BJ (cell line): ENCODE data around the gene ASB16. TPM values are rescaled to one million over a fixed set of nuclear protein-coding genes. Genes with fewer than 3 reads are reported as not detected.

Source experiments
- CTCF ChIA-PET: fragments of 350-600 bp; formaldehyde crosslinking; extraction: SDS; loops from one replicate; lab custom pipeline; 2021; ENCODE audit warnings: antibody characterized with exemption, inconsistent platforms; lab: Yijun Ruan, JAX
- POLR2A ChIA-PET: fragments of 300-600 bp; sonication (Branson Sonifier 250); formaldehyde crosslinking; extraction: SDS; loops from one replicate; lab custom pipeline; 2021; ENCODE audit warnings: antibody characterized with exemption; lab: Charles Lee
- DNase-seq: peaks from one replicate; pipeline ENCODE4 v3.0.0-alpha.2; 2011; ENCODE audit warnings: low read depth
- H3K27me3 ChIP-seq: 2 replicates; pipeline ENCODE4 v1.6.0; 2011; ENCODE audit warnings: low read length; ENCODE audit not compliant: control insufficient read depth, insufficient read depth
- H3K36me3 ChIP-seq: 2 replicates; pipeline ENCODE4 v1.5.1; 2011; ENCODE audit warnings: low read length; ENCODE audit not compliant: control insufficient read depth, insufficient read depth
- H3K4me3 ChIP-seq: 2 replicates; pipeline ENCODE4 v1.5.1; 2011; ENCODE audit warnings: low read depth, mild to moderate bottlenecking, control low read depth, low read length
- polyA plus RNA-seq: library from polyadenylated mRNA; depleted of rRNA; stranded (reverse); fragments of >200 nt; gene quantifications from 2 replicates; pipeline ENCODE4 v1.2.3, GENCODE V29; 2011
- TF ChIP-seq, protein P1 (sequence below): IDR thresholded peaks from 2 replicates; pipeline ENCODE4 v1.5.1; 2011; ENCODE audit warnings: low read depth, mild to moderate bottlenecking, control low read depth, inconsistent platforms, low read length, moderate library complexity; ENCODE audit not compliant: insufficient read depth

Gene ASB16
- polyA plus RNA-seq, 1 experiment, result not detected

GRCh38 chr17:44202756-44203155 lies 32.3 kb downstream of the ASB16 start:
- DNase-seq, result no peak
- Histone ChIP-seq H3K4me3 (no peak overlapping the region), H3K36me3 (peaks cover 8% of the 10 kb centered on the region), H3K27me3 (no peaks in the 10 kb centered on the region)
- ChIA-PET POLR2A (no interaction called here), CTCF (interaction anchor here (0.8 to 2.6 kb wide), 5 partner anchors 8 to 145 kb away, joined by 3 to 18 read pairs (median 4); no protein-coding TSS in a partner anchor)
- TF ChIP-seq, protein P1, sequence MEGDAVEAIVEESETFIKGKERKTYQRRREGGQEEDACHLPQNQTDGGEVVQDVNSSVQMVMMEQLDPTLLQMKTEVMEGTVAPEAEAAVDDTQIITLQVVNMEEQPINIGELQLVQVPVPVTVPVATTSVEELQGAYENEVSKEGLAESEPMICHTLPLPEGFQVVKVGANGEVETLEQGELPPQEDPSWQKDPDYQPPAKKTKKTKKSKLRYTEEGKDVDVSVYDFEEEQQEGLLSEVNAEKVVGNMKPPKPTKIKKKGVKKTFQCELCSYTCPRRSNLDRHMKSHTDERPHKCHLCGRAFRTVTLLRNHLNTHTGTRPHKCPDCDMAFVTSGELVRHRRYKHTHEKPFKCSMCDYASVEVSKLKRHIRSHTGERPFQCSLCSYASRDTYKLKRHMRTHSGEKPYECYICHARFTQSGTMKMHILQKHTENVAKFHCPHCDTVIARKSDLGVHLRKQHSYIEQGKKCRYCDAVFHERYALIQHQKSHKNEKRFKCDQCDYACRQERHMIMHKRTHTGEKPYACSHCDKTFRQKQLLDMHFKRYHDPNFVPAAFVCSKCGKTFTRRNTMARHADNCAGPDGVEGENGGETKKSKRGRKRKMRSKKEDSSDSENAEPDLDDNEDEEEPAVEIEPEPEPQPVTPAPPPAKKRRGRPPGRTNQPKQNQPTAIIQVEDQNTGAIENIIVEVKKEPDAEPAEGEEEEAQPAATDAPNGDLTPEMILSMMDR, result no peak

DNA sequence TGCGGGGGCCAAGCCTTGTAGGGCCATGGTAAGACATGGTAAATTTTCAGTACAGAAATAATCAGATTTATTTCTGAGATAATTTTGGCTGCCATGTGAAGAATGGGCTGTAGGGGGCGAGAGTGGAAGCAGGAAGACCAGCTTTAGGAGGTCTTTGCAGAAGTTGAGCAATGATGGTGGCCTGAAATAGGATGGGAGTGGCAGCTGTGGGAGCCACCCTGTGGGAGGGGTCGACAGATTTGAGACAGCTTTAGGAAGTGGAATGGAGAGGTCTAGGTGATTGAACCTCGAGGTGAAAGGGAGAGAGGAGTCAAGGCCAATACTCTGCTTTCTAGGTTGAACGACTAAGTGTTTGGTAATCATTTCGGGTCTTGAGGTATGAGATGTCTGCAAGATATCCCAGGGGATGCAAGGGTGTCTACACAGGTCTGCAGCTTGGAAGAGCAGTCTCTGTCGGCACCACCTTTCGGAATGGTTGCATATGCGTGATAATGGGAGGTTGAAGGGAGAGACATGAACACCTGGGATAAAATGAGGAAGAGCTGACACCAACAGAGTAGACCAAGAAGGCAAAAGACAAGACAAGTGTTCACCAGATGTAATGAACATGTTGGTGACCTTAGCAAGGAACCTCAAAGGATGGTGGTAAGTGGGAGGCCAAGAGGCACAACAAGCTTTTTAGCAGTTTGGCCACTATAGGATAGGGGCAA lies 33.4 kb downstream of the ASB16 start:
- TF ChIP-seq, protein P1, result peak; percentile 74
- no peak for DNase-seq
- Histone ChIP-seq H3K36me3 (peaks cover 12% of the 10 kb centered on the region), H3K4me3 (no peak overlapping the region), H3K27me3 (no peaks in the 10 kb centered on the region)
- CTCF ChIA-PET, result interaction anchor here (0.6 to 2.0 kb wide), 14 partner anchors 9 to 319 kb away, joined by 3 to 9 read pairs (median 4); partner anchors contain the start of genes GRN and HDAC5
- POLR2A ChIA-PET, result no interaction called here

- TF ChIP-seq, protein P1, result no peak
- Histone ChIP-seq H3K27me3 (no peaks in the 10 kb centered on the region), H3K4me3 (no peak overlapping the region), H3K36me3 (peaks cover 17% of the 10 kb centered on the region)
- ChIA-PET CTCF (interaction anchor here (0.6 to 2.0 kb wide), 11 partner anchors 9 to 146 kb away, joined by 3 to 9 read pairs (median 4); partner anchors contain the start of genes GRN and HDAC5), POLR2A (no interaction called here)
- no peak for DNase-seq
These were observed 34.0 kb downstream of the ASB16 start for GRCh38 chr17:44204441-44204882.

DNA sequence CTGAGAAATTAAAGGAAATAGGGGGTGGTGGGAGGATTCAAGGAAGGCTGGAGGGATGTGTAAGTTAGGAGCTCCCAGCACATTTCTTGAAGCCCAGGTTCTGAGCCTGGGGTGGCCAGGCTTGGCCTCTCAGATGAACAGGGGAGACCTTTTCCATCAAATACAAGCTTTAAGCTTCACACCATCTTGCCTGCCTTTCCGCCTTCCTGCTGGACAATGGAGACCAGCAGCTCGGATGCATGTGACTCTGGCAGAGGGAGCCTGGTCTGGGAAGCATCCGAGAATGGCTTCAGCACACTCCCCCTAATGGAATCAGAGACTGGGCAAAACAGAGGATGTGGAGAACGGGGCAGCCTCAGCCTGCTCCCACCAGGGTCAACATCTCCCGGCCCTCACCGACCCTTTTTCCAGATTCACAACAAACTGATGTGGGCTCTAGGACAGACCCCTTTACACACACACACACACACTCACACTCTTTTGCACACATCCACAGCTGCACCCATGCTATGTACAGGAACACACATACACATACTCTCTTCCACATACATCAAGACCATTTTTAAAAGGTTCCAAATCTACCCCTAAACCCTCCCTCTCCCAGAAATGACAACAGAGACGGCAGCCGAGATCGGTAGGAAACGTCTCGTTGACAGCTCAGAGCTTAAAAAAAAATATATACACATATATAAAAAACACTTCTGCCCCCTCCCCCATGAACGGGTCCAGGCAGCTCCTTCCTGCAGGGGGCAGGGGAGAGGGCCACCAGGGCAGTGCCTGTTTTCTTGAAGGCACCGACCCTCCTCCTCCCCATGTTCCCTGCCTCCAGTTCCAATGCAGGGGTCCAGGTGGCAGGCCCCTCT lies 35.7 kb downstream of the ASB16 start:
- peaks cover 30% of the 10 kb centered on the region for H3K36me3 ChIP-seq
- CTCF ChIA-PET, result interaction anchor here (0.7 to 2.9 kb wide), 7 partner anchors 9 to 139 kb away, joined by 3 to 11 read pairs (median 4); partner anchors contain the start of gene GRN
- H3K27me3 ChIP-seq, result no peaks in the 10 kb centered on the region
- TF ChIP-seq, protein P1, result peak; percentile 27
- POLR2A ChIA-PET, result interaction anchor here (0.6 kb wide), 1 partner anchor 9 kb away, joined by 3 read pairs; no protein-coding TSS in a partner anchor
- no peak overlapping the region for H3K4me3 ChIP-seq
- no peak for DNase-seq

DNA sequence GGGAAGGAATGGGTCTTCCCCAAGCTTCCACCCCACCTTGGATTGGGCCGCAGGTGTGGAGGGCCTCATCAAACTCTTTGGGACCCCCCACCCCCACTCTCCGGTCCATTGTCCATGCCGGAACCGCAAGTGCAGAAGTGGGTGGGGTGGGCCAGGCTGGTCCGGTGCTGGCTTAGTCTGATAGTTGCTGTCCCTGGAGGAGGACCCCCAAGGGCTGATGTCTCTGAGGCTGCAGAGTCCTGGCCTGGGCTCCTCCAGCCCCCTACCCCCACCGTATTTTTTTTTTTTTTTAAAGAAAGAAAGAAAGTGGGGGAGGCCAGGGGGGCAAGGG lies 36.3 kb downstream of the ASB16 start:
- Histone ChIP-seq H3K4me3 (no peak overlapping the region), H3K36me3 (peaks cover 34% of the 10 kb centered on the region)
- CTCF ChIA-PET, result interaction anchor here (0.7 to 2.9 kb wide), 7 partner anchors 8 to 139 kb away, joined by 3 to 11 read pairs (median 4); partner anchors contain the start of gene GRN

More for the DNA sequence above, 36.3 kb downstream of the ASB16 start:
- DNase-seq, result no peak
- H3K27me3 ChIP-seq, result no peaks in the 10 kb centered on the region
- POLR2A ChIA-PET, result no interaction called here
- TF ChIP-seq, protein P1, result peak; percentile 0; the same call in 1 of the 2 replicates
